ENCODE results near the gene PUS7. TPM values are rescaled to one million over a fixed set of nuclear protein-coding genes. Genes with fewer than 3 reads are reported as not detected.

The PUS7 gene
- polyA plus RNA-seq, 1 donor (not counting 4 experiments of a cell fraction or from before 2014, with no cell fraction given), result 25.2 TPM

GRCh38 chr7:105493923-105494315, 28.2 kb downstream of the PUS7 start:
- Histone ChIP-seq H3K9me3 (ENCODE audit: control insufficient read depth, low read depth, low read length) (no peaks in the 10 kb centered on the region), H2AFZ (ENCODE audit: control insufficient read depth, low read length) (no peak overlapping the region), H3K9me1 (ENCODE audit: control insufficient read depth, extremely low read depth, insufficient read depth, low read length) (no peaks in the 10 kb centered on the region), H3K4me2 (ENCODE audit: control insufficient read depth, extremely low read depth, insufficient read depth, low read depth, low read length) (no peak overlapping the region), H3K4me1 (ENCODE audit: control insufficient read depth, extremely low read depth, insufficient read depth, low read length) (peaks cover 7% of the 10 kb centered on the region), H3K79me2 (ENCODE audit: control insufficient read depth, insufficient read depth, low read length) (no peaks in the 10 kb centered on the region), H3K27me3 (ENCODE audit: control insufficient read depth, extremely low read depth, insufficient read depth, low read length) (no peaks in the 10 kb centered on the region), H3K27ac (ENCODE audit: control insufficient read depth, insufficient read depth, low read length) (no peak overlapping the region), H3K9ac (ENCODE audit: control insufficient read depth, extremely low read depth, insufficient read depth, low read length) (no peak overlapping the region), H3K4me3 (ENCODE audit: control insufficient read depth in 2 of 3, extremely low read depth in 1 of 3, insufficient read depth in 2 of 3, low read depth in 1 of 3, low read length in 3 of 3) (no peak overlapping the region), H3K36me3 (ENCODE audit: control insufficient read depth in 2 of 2, extremely low read depth in 1 of 2, insufficient read depth in 2 of 2, low read length in 2 of 2) (peaks cover 0 to 12% of the 10 kb centered on the region in 2 experiments), H4K20me1 (ENCODE audit: control insufficient read depth, extremely low read depth, insufficient read depth, low read length) (no peaks in the 10 kb centered on the region)
- no peak for TF ChIP-seq EZH2 (IDR thresholded peaks at IDR 0.05; ENCODE audit: low read length)
- TF ChIP-seq, protein P1, sequence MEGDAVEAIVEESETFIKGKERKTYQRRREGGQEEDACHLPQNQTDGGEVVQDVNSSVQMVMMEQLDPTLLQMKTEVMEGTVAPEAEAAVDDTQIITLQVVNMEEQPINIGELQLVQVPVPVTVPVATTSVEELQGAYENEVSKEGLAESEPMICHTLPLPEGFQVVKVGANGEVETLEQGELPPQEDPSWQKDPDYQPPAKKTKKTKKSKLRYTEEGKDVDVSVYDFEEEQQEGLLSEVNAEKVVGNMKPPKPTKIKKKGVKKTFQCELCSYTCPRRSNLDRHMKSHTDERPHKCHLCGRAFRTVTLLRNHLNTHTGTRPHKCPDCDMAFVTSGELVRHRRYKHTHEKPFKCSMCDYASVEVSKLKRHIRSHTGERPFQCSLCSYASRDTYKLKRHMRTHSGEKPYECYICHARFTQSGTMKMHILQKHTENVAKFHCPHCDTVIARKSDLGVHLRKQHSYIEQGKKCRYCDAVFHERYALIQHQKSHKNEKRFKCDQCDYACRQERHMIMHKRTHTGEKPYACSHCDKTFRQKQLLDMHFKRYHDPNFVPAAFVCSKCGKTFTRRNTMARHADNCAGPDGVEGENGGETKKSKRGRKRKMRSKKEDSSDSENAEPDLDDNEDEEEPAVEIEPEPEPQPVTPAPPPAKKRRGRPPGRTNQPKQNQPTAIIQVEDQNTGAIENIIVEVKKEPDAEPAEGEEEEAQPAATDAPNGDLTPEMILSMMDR (optimal IDR thresholded peaks at IDR 0.05 in 1 of 3, IDR thresholded peaks at IDR 0.05 in 1 of 3, conservative IDR thresholded peaks at IDR 0.05 in 1 of 3; ENCODE audit: extremely low read depth in 1 of 3, insufficient read depth in 2 of 3, low read length in 3 of 3), result no peak
- DNase-seq (ENCODE audit: low read depth, low spot score) (no peak), FAIRE-seq (no peak)
- dilution Hi-C loops (cut with MboI; ENCODE audit: extremely low pct_ligation_motif_present, low sequenced_read_pairs), result no loop called here

DNA sequence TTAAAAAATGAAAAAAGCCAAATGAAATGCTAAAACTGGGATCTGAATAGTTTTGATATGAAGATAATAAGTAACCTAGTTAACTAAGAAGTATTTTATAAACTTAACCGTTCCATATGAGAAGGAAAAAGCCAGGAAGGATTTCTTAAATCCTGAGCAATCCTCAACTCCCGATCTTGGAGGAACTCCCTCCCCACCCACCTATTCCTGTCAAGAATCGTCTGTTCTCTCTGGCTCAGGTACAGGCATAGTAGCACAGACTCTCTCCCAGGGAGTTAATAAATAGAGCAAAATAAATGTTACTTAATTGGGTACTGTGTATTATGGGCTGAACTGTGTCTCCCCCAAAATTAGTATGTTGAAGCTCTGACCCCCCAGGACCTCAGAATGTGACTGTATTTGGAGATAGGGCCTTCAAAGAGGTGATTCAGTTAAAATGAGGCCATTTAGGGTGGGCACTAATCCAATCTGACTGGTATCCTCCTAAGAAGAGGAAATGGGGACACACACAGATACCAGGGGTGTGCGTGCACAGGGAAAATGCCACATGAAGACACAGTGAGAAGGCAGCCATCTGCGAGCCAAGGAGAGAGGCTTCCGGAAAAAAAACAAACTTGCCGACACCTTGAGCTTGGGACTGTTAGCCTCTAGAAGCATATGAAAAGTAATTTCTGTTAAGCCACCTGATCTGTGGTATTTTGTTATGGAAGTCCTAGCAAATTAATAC, 28.7 kb downstream of the PUS7 start:
- DNase-seq (ENCODE audit: low read depth, low spot score), result no peak
- FAIRE-seq, result no peak
- Histone ChIP-seq H3K4me1 (ENCODE audit: control insufficient read depth, extremely low read depth, insufficient read depth, low read length) (peaks cover 7% of the 10 kb centered on the region), H3K9me3 (ENCODE audit: control insufficient read depth, low read depth, low read length) (no peaks in the 10 kb centered on the region), H3K9me1 (ENCODE audit: control insufficient read depth, extremely low read depth, insufficient read depth, low read length) (no peaks in the 10 kb centered on the region), H3K4me3 (ENCODE audit: control insufficient read depth in 2 of 3, extremely low read depth in 1 of 3, insufficient read depth in 2 of 3, low read depth in 1 of 3, low read length in 3 of 3) (no peak overlapping the region), H3K36me3 (ENCODE audit: control insufficient read depth in 2 of 2, extremely low read depth in 1 of 2, insufficient read depth in 2 of 2, low read length in 2 of 2) (peaks cover 0 to 12% of the 10 kb centered on the region in 2 experiments), H3K27me3 (ENCODE audit: control insufficient read depth, extremely low read depth, insufficient read depth, low read length) (no peaks in the 10 kb centered on the region), H3K4me2 (ENCODE audit: control insufficient read depth, extremely low read depth, insufficient read depth, low read depth, low read length) (no peak overlapping the region), H3K9ac (ENCODE audit: control insufficient read depth, extremely low read depth, insufficient read depth, low read length) (no peak overlapping the region), H2AFZ (ENCODE audit: control insufficient read depth, low read length) (no peak overlapping the region), H3K27ac (ENCODE audit: control insufficient read depth, insufficient read depth, low read length) (no peak overlapping the region), H4K20me1 (ENCODE audit: control insufficient read depth, extremely low read depth, insufficient read depth, low read length) (no peaks in the 10 kb centered on the region), H3K79me2 (ENCODE audit: control insufficient read depth, insufficient read depth, low read length) (no peaks in the 10 kb centered on the region)
- dilution Hi-C loops (cut with MboI; ENCODE audit: extremely low pct_ligation_motif_present, low sequenced_read_pairs), result no loop called here
- TF ChIP-seq EZH2 (IDR thresholded peaks at IDR 0.05; ENCODE audit: low read length), result no peak
- TF ChIP-seq, protein P1 (optimal IDR thresholded peaks at IDR 0.05 in 1 of 3, IDR thresholded peaks at IDR 0.05 in 1 of 3, conservative IDR thresholded peaks at IDR 0.05 in 1 of 3; ENCODE audit: extremely low read depth in 1 of 3, insufficient read depth in 2 of 3, low read length in 3 of 3), result no peak

Data from keratinocyte (primary cell).